Limb (tissue), 2 donors: Measurements from ENCODE around the gene CTRB2.

Experiments used
- DNase-seq, 2 donors: peaks; one replicate each; pipeline ENCODE4 v3.0.0-alpha.2; 2016; ENCODE audit errors: extremely low spot score in 2 of 2

Gene CTRB2

GRCh38 chr16:75175074-75175473 is 31.9 kb downstream of the CTRB2 start:
- no peak for DNase-seq

- DNase-seq: no peak
Measured at GRCh38 chr16:75172578-75172977, 34.4 kb downstream of the CTRB2 start.

DNA sequence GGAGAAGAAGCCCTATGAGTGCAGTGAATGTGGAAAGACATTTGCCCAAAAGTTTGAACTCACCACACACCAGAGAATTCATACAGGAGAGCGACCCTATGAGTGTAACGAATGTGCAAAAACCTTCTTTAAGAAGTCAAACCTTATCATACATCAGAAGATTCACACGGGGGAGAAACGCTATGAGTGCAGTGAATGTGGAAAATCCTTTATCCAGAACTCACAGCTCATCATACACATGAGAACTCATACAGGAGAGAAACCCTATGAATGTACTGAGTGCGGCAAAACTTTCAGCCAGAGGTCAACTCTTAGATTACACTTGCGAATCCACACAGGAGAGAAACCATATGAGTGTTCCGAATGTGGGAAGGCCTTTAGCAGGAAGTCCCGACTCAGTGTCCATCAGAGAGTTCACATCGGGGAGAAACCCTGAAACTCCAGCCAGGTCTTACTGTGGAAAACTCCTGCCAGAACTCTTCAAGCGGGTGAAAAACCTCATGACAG is 37.0 kb downstream of the CTRB2 start:
- DNase-seq: no peak

DNA sequence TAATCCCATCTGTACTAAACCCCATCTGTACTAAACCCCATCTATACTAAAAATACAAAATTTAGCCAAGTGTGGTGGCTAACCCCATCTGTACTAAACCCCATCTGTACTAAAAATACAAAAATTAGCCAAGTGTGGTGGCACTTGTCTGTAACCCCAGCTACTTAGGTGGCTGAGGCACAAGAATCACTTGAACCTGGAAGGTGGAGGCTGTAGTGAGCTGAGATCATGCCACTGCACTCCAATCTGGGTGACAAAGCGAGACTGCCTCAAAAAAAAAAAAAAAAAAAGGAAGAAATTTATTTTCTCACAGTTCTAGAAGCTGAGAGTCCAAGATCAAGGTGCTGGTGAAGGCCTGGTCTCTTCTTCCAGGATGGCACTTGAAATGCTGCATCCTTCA is 46.6 kb downstream of the CTRB2 start:
- DNase-seq: no peak
